H1 (cell line): Measurements from ENCODE around the gene EXD2. TPM values are rescaled to one million over a fixed set of nuclear protein-coding genes. Genes with fewer than 3 reads are reported as not detected.

Source experiments
- CTCF ChIA-PET: fragments of 300-600 bp; sonication (Branson Sonifier 250); formaldehyde crosslinking; loops from one replicate; lab custom pipeline; 2021; ENCODE audit not compliant: partially characterized antibody; lab: Charles Lee
- POLR2A ChIA-PET: fragments of 300-600 bp; sonication (Branson Sonifier 250); formaldehyde crosslinking; loops from one replicate; lab custom pipeline; 2021; ENCODE audit warnings: inconsistent platforms; ENCODE audit not compliant: partially characterized antibody; lab: Charles Lee
- DNase-seq, 2 experiments: peaks; one replicate each; pipeline versions ENCODE4 v3.0.0 to v3.0.0-alpha.2; 2010 to 2022; ENCODE audit warnings: low spot score in 2 of 2, low read depth in 1 of 2, mixed read lengths in 1 of 2
- FAIRE-seq: peaks from 2 replicates; lab custom pipeline; 2011; peaks lifted over from hg19 to GRCh38; lab: Jason Lieb, UNC
- H2AFZ ChIP-seq: 2 replicates; pipeline ENCODE4 v1.8.1; 2012; ENCODE audit warnings: low read length, inconsistent platforms
- H2AK5ac ChIP-seq: 2 replicates; pipeline ENCODE4 v1.6.1; 2013; ENCODE audit warnings: low read depth, low read length
- H2BK120ac ChIP-seq: replicated peaks from 2 replicates; pipeline ENCODE3; 2013; ENCODE audit warnings: low read depth, low read length, inconsistent platforms
- H2BK12ac ChIP-seq: 2 replicates; pipeline ENCODE4 v1.6.1; 2013; ENCODE audit warnings: low read depth, low read length
- H2BK15ac ChIP-seq: 2 replicates; pipeline ENCODE4 v1.6.1; 2013; ENCODE audit warnings: low read length
- H2BK20ac ChIP-seq: 2 replicates; pipeline ENCODE4 v1.6.1; 2013; ENCODE audit warnings: low read length
- H2BK5ac ChIP-seq: 2 replicates; pipeline ENCODE4 v1.6.1; 2013; ENCODE audit warnings: low read depth, low read length
- H3K14ac ChIP-seq: 2 replicates; pipeline ENCODE4 v1.6.1; 2013; ENCODE audit warnings: inconsistent platforms; ENCODE audit not compliant: insufficient read length
- H3K18ac ChIP-seq: 2 replicates; pipeline ENCODE4 v1.6.1; 2013; ENCODE audit warnings: low read length; ENCODE audit errors: extremely low read depth
- H3K23ac ChIP-seq: 2 replicates; pipeline ENCODE4 v1.6.1; 2013; ENCODE audit warnings: inconsistent platforms; ENCODE audit not compliant: insufficient read length
- H3K23me2 ChIP-seq: 2 replicates; pipeline ENCODE4 v1.6.1; 2013; ENCODE audit warnings: low read depth, low read length
- H3K27ac ChIP-seq: 2 replicates; pipeline ENCODE4 v1.6.1; 2011; ENCODE audit warnings: low read depth, low read length, inconsistent platforms
- H3K27me3 ChIP-seq, 4 experiments: replicated peaks in 1 of 4; 1 replicate in 1 of 4; 2 replicates in 3 of 4; pipeline versions ENCODE4 v1.6.1 to v1.8.1; 2011 to 2013; ENCODE audit warnings: low read length in 3 of 4, mild to moderate bottlenecking in 3 of 4, inconsistent platforms in 2 of 4, mixed read lengths in 2 of 4, moderate library complexity in 1 of 4; ENCODE audit not compliant: control insufficient read depth in 3 of 4, insufficient read depth in 3 of 4; ENCODE audit errors: extremely low read depth in 1 of 4
- H3K36me3 ChIP-seq, 4 experiments: 2 replicates each; pipeline versions ENCODE4 v1.6.1 to v1.8.1; 2011 to 2013; ENCODE audit warnings: mild to moderate bottlenecking in 4 of 4, low read length in 3 of 4, moderate library complexity in 2 of 4, control low read depth in 1 of 4, inconsistent platforms in 1 of 4; ENCODE audit not compliant: insufficient read depth in 4 of 4, control insufficient read depth in 2 of 4
- H3K4ac ChIP-seq: replicated peaks from 2 replicates; pipeline ENCODE3; 2013; ENCODE audit warnings: low read length, low read depth, mixed read lengths, inconsistent platforms; ENCODE audit not compliant: insufficient read length
- H3K4me1 ChIP-seq, 4 experiments: replicated peaks in 1 of 4; 1 replicate in 1 of 4; 2 replicates in 3 of 4; pipeline versions ENCODE4 v1.6.1 to v1.8.1; 2011 to 2013; ENCODE audit warnings: low read length in 3 of 4, inconsistent platforms in 2 of 4, mixed read lengths in 1 of 4; ENCODE audit not compliant: insufficient read depth in 4 of 4, control insufficient read depth in 3 of 4
- H3K4me2 ChIP-seq, 2 experiments: 2 replicates each; pipeline versions ENCODE4 v1.6.1 to v1.8.1; 2011 to 2013; ENCODE audit warnings: low read depth in 2 of 2, low read length in 2 of 2, control low read depth in 1 of 2, inconsistent platforms in 1 of 2, mild to moderate bottlenecking in 1 of 2; ENCODE audit not compliant: insufficient read depth in 1 of 2
- H3K4me3 ChIP-seq, 4 experiments: fragments of 200-600, 300-600 bp in 1 of 4; sonication (generic), shearing (Covaris generic), sonication (Bioruptor Twin) in 1 of 4; 2 replicates each; pipeline versions ENCODE4 v1.5.1 to v1.8.1; 2011 to 2016; ENCODE audit warnings: low read length in 4 of 4, low read depth in 3 of 4, control low read depth in 2 of 4, inconsistent platforms in 2 of 4, mild to moderate bottlenecking in 2 of 4, mixed read lengths in 1 of 4, moderate library complexity in 1 of 4; ENCODE audit not compliant: insufficient read depth in 2 of 4; ENCODE audit errors: extremely low read depth in 1 of 4
- H3K56ac ChIP-seq: replicated peaks from 2 replicates; pipeline ENCODE3; 2013; ENCODE audit warnings: low read depth, mild to moderate bottlenecking, mixed read lengths, low read length, inconsistent platforms; ENCODE audit not compliant: insufficient read length
- H3K79me1 ChIP-seq: 2 replicates; pipeline ENCODE4 v1.6.1; 2013; ENCODE audit warnings: low read depth, low read length, control low read depth
- H3K79me2 ChIP-seq, 2 experiments: 2 replicates each; pipeline versions ENCODE4 v1.6.1 to v1.8.1; 2012 to 2013; ENCODE audit warnings: low read length in 2 of 2, mild to moderate bottlenecking in 2 of 2, inconsistent platforms in 1 of 2; ENCODE audit not compliant: insufficient read depth in 2 of 2, control insufficient read depth in 1 of 2
- H3K9ac ChIP-seq, 4 experiments: replicated peaks in 1 of 4; 1 replicate in 1 of 4; 2 replicates in 3 of 4; pipeline versions ENCODE4 v1.6.1 to v1.8.1; 2011 to 2013; ENCODE audit warnings: low read depth in 3 of 4, low read length in 3 of 4, control low read depth in 2 of 4, mild to moderate bottlenecking in 2 of 4, moderate library complexity in 2 of 4, inconsistent platforms in 1 of 4; ENCODE audit errors: extremely low read depth in 1 of 4
- H3K9me3 ChIP-seq, 2 experiments: 2 replicates each; pipeline versions ENCODE4 v1.6.1 to v1.8.1; 2012 to 2013; ENCODE audit warnings: mild to moderate bottlenecking in 2 of 2, moderate library complexity in 2 of 2, control low read depth in 1 of 2, inconsistent platforms in 1 of 2, low read depth in 1 of 2, low read length in 1 of 2, mixed read lengths in 1 of 2; ENCODE audit not compliant: insufficient read depth in 2 of 2
- H4K20me1 ChIP-seq, 2 experiments: replicated peaks in 1 of 2; 2 replicates each; pipeline versions ENCODE3 to v1.8.1; 2011 to 2013; ENCODE audit warnings: inconsistent platforms in 2 of 2, low read length in 2 of 2, mild to moderate bottlenecking in 1 of 2; ENCODE audit not compliant: insufficient read depth in 2 of 2, control insufficient read depth in 1 of 2
- H4K5ac ChIP-seq: 2 replicates; pipeline ENCODE4 v1.6.1; 2013; ENCODE audit warnings: low read length, low read depth, mixed read lengths, inconsistent platforms; ENCODE audit not compliant: insufficient read length
- H4K8ac ChIP-seq: 2 replicates; pipeline ENCODE4 v1.8.0; 2013; ENCODE audit warnings: mild to moderate bottlenecking, moderate library complexity, low read length, inconsistent platforms; ENCODE audit not compliant: insufficient read depth; ENCODE audit errors: extremely low read depth
- H4K91ac ChIP-seq: replicated peaks from 2 replicates; pipeline ENCODE3; 2013; ENCODE audit warnings: low read length, mixed read lengths, inconsistent platforms; ENCODE audit not compliant: insufficient read length
- ASH2L ChIP-seq: fragments of 200-600, 300-600 bp; sonication (generic); IDR thresholded peaks from one replicate; pipeline ENCODE4 v1.7.1; 2017; ENCODE audit warnings: low read length
- CBX8 ChIP-seq: fragments of 300-800, 300-1000 bp; sonication (generic); IDR thresholded peaks from 2 replicates; pipeline ENCODE4 v1.7.1; 2016; ENCODE audit warnings: low read depth, low read length, borderline replicate concordance
- EGR1 ChIP-seq: IDR thresholded peaks from 2 replicates; pipeline ENCODE4 v1.6.1; 2011; ENCODE audit warnings: low read depth, low read length, borderline replicate concordance
- EP300 ChIP-seq, 2 experiments: IDR thresholded peaks; 1 replicate in 1 of 2; 2 replicates in 1 of 2; pipeline ENCODE4 v1.6.1; 2011 to 2012; ENCODE audit warnings: low read depth in 2 of 2, low read length in 2 of 2, mild to moderate bottlenecking in 2 of 2, borderline replicate concordance in 1 of 2, inconsistent platforms in 1 of 2, moderate library complexity in 1 of 2
- FOSL1 ChIP-seq: IDR thresholded peaks from 2 replicates; pipeline ENCODE4 v1.6.1; 2011; ENCODE audit warnings: mild to moderate bottlenecking, low read depth, low read length, moderate library complexity; ENCODE audit not compliant: insufficient read depth
- JUND ChIP-seq: IDR thresholded peaks from 2 replicates; pipeline ENCODE4 v1.6.1; 2011; ENCODE audit warnings: mild to moderate bottlenecking, improper control_type of control experiment, low read length
- POLR2A ChIP-seq, 2 experiments: IDR thresholded peaks; 1 replicate in 1 of 2; 2 replicates in 1 of 2; pipeline ENCODE4 v1.6.1; 2011; ENCODE audit warnings: low read depth in 2 of 2, low read length in 2 of 2, mild to moderate bottlenecking in 2 of 2; ENCODE audit errors: control extremely low read depth in 1 of 2
- RFX5 ChIP-seq: IDR thresholded peaks from 2 replicates; pipeline ENCODE4 v1.6.1; 2011; ENCODE audit warnings: low read depth, low read length, improper control_type of control experiment, borderline replicate concordance
- RXRA ChIP-seq: IDR thresholded peaks from 2 replicates; pipeline ENCODE4 v1.6.1; 2011; ENCODE audit warnings: low read depth, mild to moderate bottlenecking, low read length, moderate library complexity; ENCODE audit not compliant: insufficient read depth
- SIN3A ChIP-seq, 2 experiments: IDR thresholded peaks in 1 of 2; conservative IDR thresholded peaks in 1 of 2; 2 replicates each; pipeline ENCODE4 v1.6.1; 2011 to 2012; ENCODE audit warnings: low read length in 2 of 2, improper control_type of control experiment in 1 of 2, low read depth in 1 of 2, mild to moderate bottlenecking in 1 of 2
- SP4 ChIP-seq: IDR thresholded peaks from 2 replicates; pipeline ENCODE4 v1.6.1; 2012; ENCODE audit warnings: low read length, inconsistent platforms
- SUZ12 ChIP-seq: fragments of 200-600 bp; sonication (generic); IDR thresholded peaks from 2 replicates; pipeline ENCODE4 v1.6.1; 2012; ENCODE audit warnings: mild to moderate bottlenecking, inconsistent platforms, low read length, moderate library complexity, mixed read lengths
- TEAD4 ChIP-seq: IDR thresholded peaks from 2 replicates; pipeline ENCODE4 v1.6.1; 2012; ENCODE audit warnings: low read depth, low read length, inconsistent platforms, mixed read lengths
- ZNF274 ChIP-seq: IDR thresholded peaks from 2 replicates; pipeline ENCODE4 v1.7.0; 2012; ENCODE audit warnings: low read length, borderline replicate concordance; ENCODE audit errors: extremely low read depth
- WGBS, 2 experiments: shearing (Covaris generic) in 1 of 2; methylation state at CpG; one replicate each; pipeline versions ENCODE4 v1.1.6 to v1.1.7; 2013 to 2015; ENCODE audit warnings: low lambda C conversion rate in 2 of 2, mixed read lengths in 2 of 2, inconsistent platforms in 1 of 2, low coverage in 1 of 2, missing lambda C conversion rate in 1 of 2; ENCODE audit not compliant: insufficient replicate concordance in 2 of 2, insufficient coverage in 1 of 2, insufficient read length in 1 of 2; ENCODE audit errors: extremely low coverage in 1 of 2, missing lambda C conversion rate in 1 of 2; 5-methylcytosine and 5-hydroxymethylcytosine counted together
- polyA plus RNA-seq, 7 experiments: library from polyadenylated mRNA; depleted of rRNA in 3 of 7; stranded (reverse) in 5 of 7; unstranded in 2 of 7; fragments of >200 nt in 5 of 7; fragments of 200-250 nt in 2 of 7; gene quantifications; 1 replicate in 5 of 7; 2 replicates in 1 of 7; 4 replicates in 1 of 7; pipeline versions ENCODE4 v1.2.1 to v1.2.3, GENCODE V29; 2011 to 2013; ENCODE audit warnings: missing spikeins in 2 of 7, mixed read lengths in 2 of 7
- total RNA-seq: library from RNA; stranded (reverse); fragmentation: NEBNext Ultra II Directional; extraction: Animal tissue kit (Norgen Biotek cat#: 25700); gene quantifications from 2 replicates; pipeline ENCODE4 v1.2.1, GENCODE V29; 2021

The EXD2 gene
- total and polyA plus RNA-seq, 2 of the 8 experiments (the other 6 are each of a cell fraction or from before 2014, with no cell fraction given): 11.9 to 25.9 TPM

DNA sequence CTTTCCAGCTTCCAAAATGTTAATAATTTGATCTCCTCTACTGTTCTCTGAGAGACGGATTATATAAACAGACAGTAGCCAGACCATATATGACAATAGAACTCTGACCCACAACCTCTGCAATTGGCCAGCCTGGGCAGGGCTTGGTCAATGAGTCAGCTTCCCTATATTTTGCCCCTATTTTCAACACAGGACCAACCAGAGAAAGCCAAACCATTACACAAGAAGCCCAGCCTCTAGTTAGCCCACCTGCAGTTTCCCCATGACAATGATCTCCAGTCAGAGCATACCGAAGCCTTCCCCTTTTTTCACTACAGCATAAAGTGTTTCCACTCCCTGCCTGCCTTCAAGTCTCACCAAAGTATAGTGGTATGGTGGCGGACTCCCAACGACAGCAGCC lies 7.6 kb upstream of the EXD2 start:
- ChIA-PET CTCF (no interaction called here), POLR2A (interaction anchor here (0.7 to 1.7 kb wide), 5 partner anchors 8 to 390 kb away, joined by 3 to 6 read pairs (median 3); partner anchors contain the start of genes DCAF5 and ZFP36L1)
- no peak overlapping the region for H2BK20ac ChIP-seq
- no peak overlapping the region for H3K9ac ChIP-seq
- 37% methylated on average over 4 of the region's 4 CpGs; no CpG with 5 or more reads in 1 of the 2 experiments for WGBS, 2 experiments
- H2BK5ac ChIP-seq: no peak overlapping the region
- H3K79me2 ChIP-seq: no peaks in the 10 kb centered on the region
- H3K9me3 ChIP-seq: no peaks in the 10 kb centered on the region
- no peak overlapping the region for H3K14ac ChIP-seq
- H3K18ac ChIP-seq: no peak overlapping the region
- peak; percentile 93 for FAIRE-seq
- peak; percentile 51 to 60 for DNase-seq
- no peak overlapping the region for H2BK15ac ChIP-seq
- H3K56ac ChIP-seq: no peak overlapping the region
- H2AFZ ChIP-seq: peak overlapping the region; percentile 47; the same call in 1 of the 2 replicates
- H2AK5ac ChIP-seq: no peak overlapping the region
- H3K4ac ChIP-seq: no peak overlapping the region
- H3K4me2 ChIP-seq: peak overlapping the region in 1 of 2 experiments; percentile 14; a peak in 1 of 4 replicates
- H4K8ac ChIP-seq: no peak overlapping the region
- no peaks in the 10 kb centered on the region for H4K20me1 ChIP-seq
- no peak overlapping the region; the same call in 1 of the 2 replicates for H3K27ac ChIP-seq
- no peak overlapping the region for H4K91ac ChIP-seq
- H3K4me3 ChIP-seq: no peak overlapping the region
- no peak overlapping the region for H2BK120ac ChIP-seq
- no peaks in the 10 kb centered on the region for H3K79me1 ChIP-seq
- no peaks in the 10 kb centered on the region for H3K27me3 ChIP-seq
- H3K4me1 ChIP-seq: peaks cover 0 to 9% (median 3%) of the 10 kb centered on the region in 4 experiments; a peak in 4 of 7 replicates
- no peaks in the 10 kb centered on the region for H3K36me3 ChIP-seq
- no peak overlapping the region for H2BK12ac ChIP-seq
- H3K23ac ChIP-seq: no peak overlapping the region
- no peaks in the 10 kb centered on the region for H3K23me2 ChIP-seq
- no peak overlapping the region for H4K5ac ChIP-seq
- 0 out of 2 replicates have a peak, but pooled peaks have one; percentile 1 for TF ChIP-seq TEAD4
- TF ChIP-seq CBX8: no peak
- no peak for TF ChIP-seq ASH2L
- no peak for TF ChIP-seq SUZ12
- no peak for TF ChIP-seq RFX5
- TF ChIP-seq RXRA: no peak
- TF ChIP-seq SIN3A (conservative IDR thresholded peaks at IDR 0.05 in 1 of 2, IDR thresholded peaks at IDR 0.05 in 1 of 2; ENCODE audit: low read depth in 1 of 2, low read length in 2 of 2): no peak
- no peak for TF ChIP-seq ZNF274
- TF ChIP-seq POLR2A (IDR thresholded peaks at IDR 0.05; ENCODE audit: control extremely low read depth in 1 of 2, low read depth in 2 of 2, low read length in 2 of 2): 0 out of 3 replicates have a peak, but pooled peaks of 1 of the 2 experiments have one; percentile 34
- no peak for TF ChIP-seq EGR1
- TF ChIP-seq FOSL1: no peak
- no peak for TF ChIP-seq EP300 (IDR thresholded peaks at IDR 0.05; ENCODE audit: borderline replicate concordance in 1 of 2, low read depth in 2 of 2, low read length in 2 of 2)
- TF ChIP-seq SP4: no peak
- no peak for TF ChIP-seq JUND
